Activated T-cell treated with anti-CD3 and anti-CD28 coated beads for 1 hour (primary cell): ENCODE results near the gene BMERB1.

ENCODE experiments used
- DNase-seq: peaks from one replicate; pipeline ENCODE4 v3.0.0-alpha.2; 2020; ENCODE audit warnings: low read depth

Gene BMERB1

DNA sequence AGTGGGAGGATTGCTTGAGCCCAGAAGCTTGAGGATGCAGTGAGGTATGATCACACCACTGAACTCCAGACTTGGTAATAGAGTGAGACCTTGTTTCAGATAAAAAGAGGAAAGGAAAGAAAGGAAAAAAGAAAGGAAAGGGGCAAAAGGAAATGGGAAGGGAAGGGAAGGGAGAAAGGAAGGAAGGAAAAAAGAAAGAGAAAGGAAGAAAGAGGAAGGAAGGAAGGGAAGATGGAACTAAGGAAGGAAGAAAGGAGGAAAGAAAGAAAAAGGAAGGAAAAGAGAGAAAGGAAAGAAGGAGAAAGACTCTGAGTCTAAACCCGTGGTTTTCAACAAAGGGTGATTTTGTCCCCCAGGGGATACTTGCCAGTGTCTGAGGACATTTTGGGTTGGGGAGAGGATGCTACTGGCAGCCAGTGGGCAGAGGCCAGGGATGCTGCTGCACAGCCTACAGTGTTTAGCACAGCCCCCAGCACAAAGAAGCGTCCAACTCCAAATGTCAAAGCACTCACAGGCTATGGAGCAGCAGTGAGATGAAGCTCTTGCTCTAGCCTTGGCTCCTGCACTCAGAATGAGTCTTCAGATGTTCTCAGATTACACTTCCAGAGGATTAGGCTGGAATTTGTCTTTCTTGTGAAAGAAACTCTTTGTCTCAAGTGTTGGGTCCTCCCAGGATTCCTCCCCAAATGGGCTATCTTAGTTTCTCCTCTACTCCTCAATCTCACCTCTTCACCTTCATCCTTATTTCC lies 64.2 kb downstream of the BMERB1 start:
- no peak for DNase-seq

DNA sequence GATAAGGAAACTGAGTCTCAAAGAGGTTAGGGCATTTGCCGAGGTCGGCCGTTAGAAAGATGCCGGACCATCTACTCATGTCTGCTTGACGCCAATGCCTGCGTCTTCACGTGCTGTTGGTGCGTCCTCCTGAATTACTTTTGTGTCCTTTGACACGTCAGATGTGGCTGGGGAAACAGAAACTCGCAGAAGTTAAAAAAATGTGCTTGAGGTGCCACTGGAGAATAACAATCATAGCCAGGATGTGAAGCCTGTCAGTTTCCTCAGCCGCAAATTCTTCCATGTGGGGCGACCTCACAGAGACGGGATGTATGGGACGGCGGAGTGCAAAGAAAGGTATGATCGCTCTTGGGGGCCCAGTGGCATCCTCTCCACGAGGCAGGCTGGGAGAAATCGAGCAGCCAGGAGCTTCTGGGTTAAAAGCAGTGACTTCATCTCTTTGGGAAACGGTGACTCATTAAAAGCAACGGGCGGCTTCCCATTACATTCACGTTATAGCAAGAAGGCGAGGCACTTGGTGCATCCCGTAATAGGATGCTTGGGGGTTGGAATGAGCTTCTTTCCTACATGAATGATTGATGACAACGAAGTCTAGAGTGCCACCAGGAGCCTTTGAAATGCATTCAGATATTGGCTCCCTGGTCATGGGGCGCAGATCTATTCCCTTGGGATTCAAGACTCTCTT lies 67.8 kb downstream of the BMERB1 start:
- no peak for DNase-seq

DNA sequence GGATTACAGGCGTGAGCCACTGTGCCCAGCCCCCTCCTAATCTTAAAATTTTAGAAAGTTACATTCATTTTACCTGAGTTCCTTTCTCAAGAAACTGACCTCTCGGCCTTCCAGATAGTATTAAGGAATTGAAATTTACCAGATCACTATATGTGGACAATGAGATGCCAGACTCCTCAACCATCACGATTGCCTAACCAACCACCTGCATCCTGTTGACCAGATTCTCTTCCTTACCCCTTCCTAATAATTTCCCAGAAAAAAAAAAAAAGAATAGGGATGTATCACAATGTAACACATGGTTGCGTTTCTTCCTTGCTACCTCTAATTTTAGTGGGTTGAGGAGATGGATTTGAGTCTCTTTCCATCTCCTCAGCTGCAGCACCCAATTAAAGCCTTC lies 72.1 kb downstream of the BMERB1 start:
- DNase-seq = no peak

DNA sequence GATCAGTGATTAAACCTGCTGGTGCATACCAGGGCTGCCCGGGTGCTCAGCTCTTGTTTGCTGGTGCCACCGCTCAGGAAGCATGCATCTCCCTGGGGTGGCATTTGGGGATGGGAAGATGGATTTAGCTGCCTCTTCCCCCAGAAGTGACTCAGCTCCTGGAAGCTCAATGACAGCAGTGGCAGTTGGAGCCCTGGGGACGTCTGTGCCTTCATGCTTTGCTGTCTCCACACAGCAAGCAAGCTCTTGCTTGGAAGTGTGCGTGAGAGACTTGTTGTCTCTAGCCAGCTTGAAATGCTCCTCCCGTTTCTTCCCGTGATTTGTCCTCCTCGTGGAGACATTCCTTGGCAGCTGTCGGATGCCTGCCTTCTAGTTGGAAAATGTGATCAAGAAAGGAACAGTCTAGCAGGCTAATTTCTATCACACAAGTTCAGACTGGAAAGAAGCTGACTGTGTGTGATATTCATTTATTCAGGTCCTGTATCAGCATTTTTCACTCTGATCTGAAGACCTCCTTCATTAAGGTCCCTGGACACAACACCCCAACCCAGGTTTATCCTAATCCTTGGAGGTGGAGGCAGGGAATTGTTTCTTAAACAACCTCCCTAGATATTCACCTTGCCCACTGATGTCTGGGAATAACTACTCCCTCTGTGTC lies 73.0 kb downstream of the BMERB1 start:
- no peak for DNase-seq

DNA sequence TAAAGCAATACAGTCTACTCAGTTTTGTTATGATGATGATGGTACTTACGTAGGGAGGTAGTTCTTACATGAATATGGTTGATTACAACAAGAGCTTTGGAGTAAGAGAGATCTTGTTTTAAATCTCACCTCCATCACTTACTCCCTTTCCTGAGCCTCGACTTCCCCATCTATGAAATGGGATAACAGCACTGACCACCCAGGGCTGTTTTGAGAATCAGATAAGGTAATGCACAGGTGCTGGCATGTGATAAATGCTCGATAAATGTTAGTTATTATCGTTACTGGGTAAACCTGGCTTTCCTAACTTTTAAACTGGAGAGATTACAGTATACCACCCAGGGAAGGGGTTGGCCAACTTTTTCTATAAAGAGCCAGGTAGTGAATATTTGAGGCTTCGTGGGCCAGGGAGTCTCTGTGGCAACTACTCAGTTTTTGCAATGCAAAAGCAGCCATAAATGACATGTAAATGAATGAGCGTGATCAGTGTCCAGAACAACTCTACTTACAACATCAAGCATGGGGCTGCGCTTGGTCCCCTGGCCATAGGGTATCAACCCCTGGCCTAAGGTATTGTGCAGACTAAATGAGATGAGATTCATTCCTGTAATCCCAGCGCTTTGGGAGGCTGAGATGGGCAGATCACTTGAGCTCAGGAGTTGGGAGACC lies 73.7 kb downstream of the BMERB1 start:
- no peak for DNase-seq

DNA sequence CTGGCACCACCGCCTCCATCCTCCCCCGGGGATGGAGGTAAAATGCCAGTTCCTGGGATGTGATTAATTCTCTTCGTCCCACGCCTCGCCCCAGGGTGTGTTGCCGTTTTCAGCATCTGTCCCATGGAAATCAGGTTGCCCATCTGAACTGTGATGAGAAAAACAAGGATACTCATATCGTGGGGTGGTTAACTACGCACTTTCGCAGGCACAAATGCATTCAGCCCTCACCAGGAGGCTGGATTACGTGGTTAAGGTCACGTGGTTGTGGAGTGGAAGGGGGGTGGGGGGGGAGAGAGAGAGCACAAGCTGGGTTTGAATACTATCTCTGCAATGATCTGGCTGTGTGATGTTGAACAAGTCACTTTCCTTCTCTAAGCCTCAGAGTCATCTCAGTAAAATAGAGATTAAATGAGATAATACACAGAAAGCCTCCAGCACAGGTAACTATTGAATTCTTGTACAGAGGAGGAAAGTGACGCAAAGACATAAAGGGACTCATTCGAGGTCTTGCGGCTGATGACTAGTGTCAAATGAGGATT lies 74.7 kb downstream of the BMERB1 start:
- DNase-seq = no peak

DNA sequence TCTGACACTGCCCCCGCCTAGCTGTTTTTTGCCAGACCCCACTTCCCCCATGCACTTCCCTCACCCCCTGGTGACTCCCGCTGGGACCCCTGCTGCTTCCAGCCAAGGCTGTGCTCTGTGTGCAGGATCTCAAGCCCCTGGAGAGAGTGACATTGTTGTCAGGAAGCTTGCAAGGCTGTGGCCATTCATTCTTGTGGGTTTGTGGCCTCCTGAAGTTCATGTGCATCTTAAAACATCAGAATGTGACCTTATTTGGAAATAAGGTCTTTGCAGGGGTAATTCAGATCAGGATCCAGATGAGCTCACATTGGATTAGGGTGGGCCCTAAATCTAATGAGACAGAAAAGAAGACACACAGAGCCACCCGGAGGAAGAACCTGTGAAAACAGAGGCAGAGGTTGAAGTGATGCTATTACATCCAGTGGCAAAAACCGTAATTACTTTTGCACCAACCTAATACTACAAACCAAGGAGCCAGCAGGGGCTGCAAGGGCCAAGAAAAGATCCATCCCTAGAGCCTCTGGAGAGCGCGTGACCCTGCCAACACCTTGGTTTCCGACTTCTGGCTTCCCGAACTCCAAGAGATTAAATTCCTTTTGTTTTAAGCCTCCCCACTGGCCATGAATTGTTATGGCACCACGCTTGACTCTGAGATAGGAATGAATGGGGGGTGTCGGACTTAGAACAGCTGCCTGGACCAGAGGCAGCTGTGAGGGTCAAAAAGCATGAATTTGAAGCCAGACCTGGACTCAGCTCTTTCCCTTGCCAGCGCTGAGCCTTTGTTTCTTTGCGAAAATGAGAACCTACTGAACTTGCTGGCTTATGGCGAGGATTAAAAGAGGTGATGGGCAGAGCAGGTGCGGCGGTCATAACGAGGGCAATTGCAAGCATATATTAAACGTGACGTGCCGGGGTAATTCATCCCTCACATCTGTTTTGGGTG lies 75.5 kb downstream of the BMERB1 start:
- DNase-seq = no peak

DNA sequence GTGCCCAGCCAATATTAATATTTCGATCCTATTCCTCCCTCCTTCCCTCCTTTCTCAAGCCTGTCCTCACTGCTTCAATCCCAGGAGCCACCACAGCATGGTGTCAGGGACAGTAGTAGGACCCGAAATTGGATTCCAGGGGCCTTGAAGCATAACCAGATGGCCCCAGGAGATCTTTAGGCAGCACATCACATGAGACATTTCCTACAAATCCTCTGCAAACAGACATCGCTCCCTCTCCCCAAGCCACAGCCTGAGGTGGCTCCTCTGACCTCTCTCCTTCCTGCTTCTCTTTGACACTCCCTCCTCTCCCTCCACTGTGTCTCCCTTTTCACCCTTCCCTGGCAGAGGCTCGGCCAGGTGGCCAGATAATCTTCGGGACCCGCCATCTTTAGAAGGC lies 76.6 kb downstream of the BMERB1 start:
- DNase-seq = no peak

DNA sequence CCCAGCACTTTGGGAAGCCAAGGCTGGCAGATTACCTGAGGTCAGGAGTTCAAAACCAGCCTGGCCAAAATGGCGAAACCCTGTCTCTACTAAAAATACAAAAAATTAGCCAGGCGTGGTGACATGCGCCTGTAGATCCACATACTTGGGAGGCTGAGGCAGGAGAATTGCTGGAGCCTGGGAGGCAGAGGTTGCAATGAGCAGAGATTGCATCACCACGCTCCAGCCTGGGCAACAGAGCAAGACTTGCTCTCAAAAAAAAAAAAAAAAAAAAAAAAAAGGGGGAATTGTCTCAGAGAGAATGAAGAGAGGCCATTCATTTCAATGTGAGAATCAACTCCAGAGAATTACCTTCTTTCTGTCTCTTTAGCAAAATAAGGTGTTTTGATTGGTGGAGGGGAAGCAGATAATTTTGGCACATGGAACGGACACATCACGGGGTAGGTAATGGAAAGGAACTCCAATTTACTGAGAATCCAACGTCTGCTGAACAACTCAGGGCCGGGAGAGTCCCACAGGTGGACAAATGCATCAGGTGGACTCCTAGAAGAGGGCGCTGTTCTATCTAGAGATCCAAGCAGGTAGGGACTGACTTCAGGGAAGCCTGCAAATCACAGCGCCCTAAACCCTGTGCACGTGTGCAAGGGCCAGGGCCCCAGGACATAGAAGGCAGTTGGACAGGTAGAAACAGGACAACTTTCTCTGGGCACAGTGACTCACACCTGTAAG lies 77.5 kb downstream of the BMERB1 start:
- no peak for DNase-seq

DNA sequence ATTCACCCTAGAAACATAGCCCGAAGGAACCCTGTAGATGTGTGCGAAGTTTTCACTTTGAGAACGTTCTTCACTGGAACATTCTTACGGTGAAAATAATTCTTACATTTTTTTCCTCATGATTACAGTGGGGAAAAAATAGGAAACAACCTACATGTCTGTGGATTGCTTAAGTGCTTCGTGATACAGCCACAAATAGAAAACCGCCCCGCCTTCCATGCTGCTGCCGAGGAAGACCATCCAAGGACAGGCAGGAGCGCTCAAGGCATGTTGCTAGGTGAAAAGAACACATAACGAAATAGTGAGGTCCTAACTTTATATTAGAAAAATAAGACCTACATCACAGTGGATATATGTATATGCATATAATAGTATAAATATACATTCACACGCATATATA lies 78.8 kb downstream of the BMERB1 start:
- DNase-seq = no peak

DNA sequence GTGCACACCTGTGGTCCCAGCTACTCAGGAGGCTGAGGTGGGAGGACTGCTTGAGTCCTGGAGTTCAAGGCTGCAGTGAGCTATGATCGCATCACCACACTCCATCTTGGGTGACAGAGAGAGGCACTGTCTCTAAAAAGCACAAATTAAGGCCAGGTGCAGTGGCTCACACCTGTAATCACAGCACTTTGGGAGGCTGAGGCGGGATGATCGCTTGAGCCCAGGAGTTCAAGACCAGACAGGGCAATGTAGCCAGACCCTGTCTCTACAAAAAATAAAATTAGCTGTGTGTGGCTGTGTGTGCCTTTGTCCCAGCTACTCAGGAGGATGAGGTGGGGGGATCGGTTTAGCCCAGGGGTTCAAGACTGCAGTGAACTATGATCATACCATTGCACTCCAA lies 81.6 kb downstream of the BMERB1 start:
- DNase-seq = no peak

DNA sequence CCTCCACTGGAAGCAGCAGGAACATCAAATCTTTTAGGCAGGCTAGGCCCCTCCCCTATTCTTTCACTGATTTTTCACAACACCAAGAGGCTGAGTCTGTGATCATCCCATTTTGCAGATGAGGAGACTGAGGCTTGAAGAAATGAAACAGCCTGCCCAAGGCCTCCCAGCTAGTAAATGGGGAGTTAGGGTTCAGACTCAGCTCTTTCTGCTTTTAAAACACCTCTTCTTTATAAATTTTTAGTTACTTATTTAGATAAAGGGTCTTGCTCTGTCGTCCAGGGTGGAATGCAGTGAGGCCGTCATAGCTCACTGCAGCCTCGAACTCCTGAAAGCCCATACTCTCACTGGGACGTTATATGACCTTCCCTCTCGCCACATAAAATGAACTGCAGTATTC lies 82.2 kb downstream of the BMERB1 start:
- DNase-seq = no peak

DNA sequence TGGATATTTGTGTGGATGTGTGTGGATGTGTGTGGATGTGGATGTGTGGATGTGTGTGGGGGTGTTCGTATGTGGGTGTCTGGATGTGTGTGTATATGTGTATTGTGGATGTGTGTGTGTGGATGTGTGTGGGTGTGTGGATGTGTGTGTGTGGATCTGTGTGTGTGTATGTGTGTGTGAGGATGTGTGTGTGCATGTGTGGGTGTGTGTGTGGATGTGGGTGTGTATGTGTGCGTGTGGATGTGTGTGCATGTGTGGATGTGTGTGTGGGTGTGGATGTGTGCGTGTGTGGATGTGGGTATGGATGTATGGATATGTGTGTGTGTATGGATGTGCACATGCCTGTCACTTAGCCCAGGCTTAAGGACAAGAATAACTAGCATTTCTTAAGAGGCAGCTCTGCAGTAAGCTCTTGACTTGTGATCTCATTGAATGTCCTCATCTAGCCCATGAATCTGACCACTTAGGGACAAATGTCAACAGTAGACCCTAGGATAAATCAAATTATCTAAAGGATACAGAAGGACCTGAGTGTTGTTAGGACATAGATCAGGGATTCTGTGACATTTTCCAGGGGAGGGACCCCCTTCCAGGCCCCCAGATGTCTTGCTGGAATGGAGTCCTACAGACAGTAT lies 83.5 kb downstream of the BMERB1 start:
- DNase-seq = no peak

DNA sequence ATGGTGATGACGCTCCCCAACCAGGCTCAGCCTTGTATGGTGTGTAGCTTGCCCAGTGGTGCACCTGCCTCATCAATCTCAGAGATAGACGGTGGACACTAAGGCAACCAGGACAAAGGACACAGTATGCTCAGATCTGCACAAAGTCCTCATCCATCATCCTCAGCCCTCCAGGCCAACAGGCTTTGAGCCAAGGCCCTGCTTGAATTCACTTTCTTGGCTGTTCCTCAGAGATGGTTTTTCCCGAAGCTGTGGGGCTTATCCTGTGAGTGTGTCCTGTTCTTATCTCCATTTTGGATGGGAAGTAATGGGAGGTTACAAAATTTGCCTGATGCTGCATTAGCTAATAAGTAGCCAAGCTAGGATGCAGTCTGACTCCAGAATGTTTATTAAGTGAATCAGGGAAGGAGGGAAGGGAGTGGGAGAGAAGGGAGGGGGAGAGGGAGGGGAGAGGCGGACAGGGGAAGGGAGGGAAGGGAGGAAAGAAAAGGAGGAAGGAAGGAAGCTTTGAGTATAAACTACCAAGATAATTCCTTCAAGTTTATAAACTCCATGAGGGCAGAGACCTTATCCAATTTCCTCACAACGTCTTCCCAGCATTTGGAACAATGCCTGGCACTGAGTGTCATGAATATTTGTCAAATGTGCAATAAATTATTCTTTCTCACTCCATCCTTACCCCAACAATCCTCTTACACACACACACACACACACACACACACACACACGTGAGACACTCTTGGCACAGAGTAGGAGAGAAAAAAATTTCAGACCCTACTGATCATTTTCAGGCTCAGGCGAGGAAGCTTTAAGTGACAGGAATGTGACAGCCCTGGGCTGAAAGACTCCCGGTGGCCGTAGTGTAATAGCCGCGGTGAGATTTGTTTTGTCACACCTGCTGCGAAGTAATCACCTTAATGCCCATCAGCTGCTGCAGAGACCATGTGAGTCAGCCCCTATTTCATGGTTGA lies 84.3 kb downstream of the BMERB1 start:
- no peak for DNase-seq

DNA sequence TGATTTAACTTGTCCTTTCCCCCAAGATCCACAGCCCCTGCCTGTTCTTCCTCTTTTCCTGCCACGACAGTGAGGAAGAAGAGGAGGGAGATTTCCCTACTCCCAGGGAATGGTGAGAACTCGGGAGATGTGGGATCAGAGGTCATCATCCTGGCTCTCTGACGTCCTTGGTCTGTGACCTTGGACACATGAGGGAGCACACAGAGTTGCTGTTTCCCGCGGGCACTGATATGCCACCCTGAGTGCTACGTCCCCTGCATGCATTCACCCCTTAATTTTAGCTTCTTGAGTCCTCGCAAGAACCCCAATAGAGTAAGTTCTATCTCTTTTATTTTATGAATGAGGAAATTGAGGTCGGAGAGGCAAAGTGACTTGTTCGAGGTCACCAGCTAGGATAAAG lies 85.4 kb downstream of the BMERB1 start:
- no peak for DNase-seq

DNA sequence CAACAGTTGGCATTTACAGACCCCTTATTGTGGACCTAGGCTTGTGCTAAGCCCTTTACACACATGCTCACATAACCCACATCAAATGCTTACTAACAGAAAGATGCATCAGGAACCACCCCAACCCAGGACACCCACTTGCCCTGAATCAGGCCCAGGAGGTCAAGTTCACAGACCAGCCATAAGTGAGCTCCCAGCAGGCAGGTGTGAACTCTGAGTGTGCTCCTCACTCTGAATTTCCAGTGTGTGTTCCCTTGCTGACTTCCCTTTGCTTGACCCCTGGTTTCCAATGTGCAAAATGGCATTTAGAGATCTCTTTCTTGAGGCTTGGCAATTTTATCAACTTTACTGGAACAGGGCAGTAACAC lies 87.0 kb downstream of the BMERB1 start:
- no peak for DNase-seq

DNA sequence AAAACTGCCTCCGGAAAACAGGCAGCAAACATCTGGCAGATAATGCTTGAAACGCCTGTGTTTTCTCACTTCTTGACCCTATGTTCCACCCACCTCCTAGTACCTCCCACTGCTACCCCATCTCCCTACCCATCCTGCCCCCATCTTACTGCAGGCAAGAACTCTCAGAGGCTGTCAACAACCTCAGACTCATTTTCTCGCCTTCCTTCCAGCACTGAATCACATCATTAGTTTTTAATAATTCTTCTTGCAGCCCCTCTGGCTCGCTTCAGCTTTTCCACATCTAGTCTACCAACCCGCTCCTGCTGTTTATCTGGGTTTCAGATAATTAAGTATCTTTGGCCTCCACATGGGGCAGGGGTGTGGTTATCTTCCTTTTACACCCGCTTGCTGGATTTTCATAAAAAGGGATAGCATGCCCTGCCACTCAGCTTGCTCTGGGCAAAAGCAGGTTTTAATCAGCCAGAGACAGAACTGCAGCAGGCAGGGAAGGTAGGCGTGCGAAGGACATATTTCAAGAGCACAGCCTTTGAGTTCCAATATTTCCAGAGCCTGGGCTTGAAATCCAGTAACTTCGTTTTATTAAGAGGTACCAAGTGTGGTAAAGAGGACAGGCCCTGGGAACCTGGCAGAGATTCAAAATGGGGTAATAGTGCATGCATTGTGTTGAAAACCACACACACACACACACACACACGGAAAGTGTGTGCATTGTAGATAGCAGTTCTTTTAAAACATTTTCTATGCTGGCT lies 87.5 kb downstream of the BMERB1 start:
- DNase-seq = no peak

DNA sequence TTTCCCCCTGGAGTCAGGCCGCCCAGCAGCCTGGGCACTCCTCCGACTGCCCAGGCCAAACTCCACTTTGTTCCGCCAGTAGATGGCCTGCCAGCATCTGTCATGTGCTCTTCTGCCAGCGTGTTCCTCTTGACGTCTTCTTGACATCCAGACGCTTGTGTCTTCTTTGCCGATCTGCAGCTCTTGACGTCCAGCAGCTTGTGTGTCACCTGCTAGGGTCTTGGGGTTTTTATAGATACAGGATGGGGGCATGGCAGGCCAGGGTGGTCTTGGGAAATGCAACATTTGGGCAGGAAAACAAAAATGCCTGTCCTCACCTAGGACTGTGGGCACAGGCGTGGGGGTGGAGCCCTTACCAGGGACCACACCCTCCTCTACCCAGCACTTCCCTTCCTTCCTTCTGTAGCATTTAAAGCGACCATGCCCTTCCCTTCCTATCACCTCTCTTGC lies 88.7 kb downstream of the BMERB1 start:
- DNase-seq = no peak
